Type B pancreatic cell (in vitro differentiated cells): Measurements from ENCODE around the gene MORC1. TPM values are rescaled to one million over a fixed set of nuclear protein-coding genes. Genes with fewer than 3 reads are reported as not detected.

Experiments
- DNase-seq: peaks from one replicate; pipeline ENCODE4 v3.0.0; 2021; ENCODE audit warnings: mixed read lengths; ENCODE audit not compliant: unreplicated experiment; ENCODE audit errors: extremely low spot score
- H3K27ac Mint-ChIP-seq: 2 replicates; pipeline ENCODE4 v1.8.0; 2021; ENCODE audit warnings: mild to moderate bottlenecking, mixed read lengths
- H3K27me3 Mint-ChIP-seq: 2 replicates; pipeline ENCODE4 v1.8.0; 2021; ENCODE audit warnings: mixed read lengths
- H3K36me3 Mint-ChIP-seq: 2 replicates; pipeline ENCODE4 v1.8.0; 2021; ENCODE audit warnings: mixed read lengths
- H3K4me1 Mint-ChIP-seq: one replicate; pipeline ENCODE4 v1.8.0; 2021; ENCODE audit warnings: mixed read lengths; ENCODE audit not compliant: unreplicated experiment
- H3K4me3 Mint-ChIP-seq: 2 replicates; pipeline ENCODE4 v1.8.0; 2021; ENCODE audit warnings: mild to moderate bottlenecking, mixed read lengths
- H3K9me3 Mint-ChIP-seq: 2 replicates; pipeline ENCODE4 v1.8.0; 2021; ENCODE audit warnings: mixed read lengths
- total RNA-seq: library from RNA; stranded (reverse); gene quantifications from 2 replicates; pipeline ENCODE4 v1.2.1, GENCODE V29; 2021; ENCODE audit warnings: low replicate concordance
- TF ChIP-seq, protein P1 (sequence below): fragments of 200-600 bp; sonication (generic); conservative IDR thresholded peaks from 2 replicates; pipeline ENCODE4 v1.5.0; 2021; ENCODE audit warnings: antibody characterized with exemption, mild to moderate bottlenecking

MORC1 gene
- total RNA-seq, 1 donor from 2014 or later, result not detected

DNA sequence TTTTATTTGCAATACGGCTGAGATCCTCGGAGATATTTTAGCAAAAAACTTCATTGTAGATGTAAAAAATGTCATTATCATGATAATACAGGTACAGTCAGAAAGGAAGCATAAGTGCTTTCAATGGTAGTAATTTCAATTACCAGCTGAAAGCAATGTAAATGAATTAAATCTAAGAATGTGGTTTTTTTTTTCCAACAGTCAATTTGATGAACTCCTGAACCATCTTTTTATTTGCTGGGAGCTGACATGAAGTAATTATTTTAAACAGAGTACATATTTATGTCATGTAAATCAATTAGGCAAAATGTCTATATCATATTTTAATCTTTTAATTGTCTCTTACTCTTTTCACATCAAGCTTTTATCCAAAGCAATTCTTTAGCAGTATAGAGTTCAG is 70.6 kb downstream of the MORC1 start:
- DNase-seq, result no peak
- Mint-ChIP-seq H3K36me3 (no peaks in the 10 kb centered on the region), H3K4me1 (no peaks in the 10 kb centered on the region), H3K27me3 (no peaks in the 10 kb centered on the region), H3K4me3 (no peak overlapping the region), H3K27ac (no peak overlapping the region), H3K9me3 (no peaks in the 10 kb centered on the region)
- TF ChIP-seq, protein P1, sequence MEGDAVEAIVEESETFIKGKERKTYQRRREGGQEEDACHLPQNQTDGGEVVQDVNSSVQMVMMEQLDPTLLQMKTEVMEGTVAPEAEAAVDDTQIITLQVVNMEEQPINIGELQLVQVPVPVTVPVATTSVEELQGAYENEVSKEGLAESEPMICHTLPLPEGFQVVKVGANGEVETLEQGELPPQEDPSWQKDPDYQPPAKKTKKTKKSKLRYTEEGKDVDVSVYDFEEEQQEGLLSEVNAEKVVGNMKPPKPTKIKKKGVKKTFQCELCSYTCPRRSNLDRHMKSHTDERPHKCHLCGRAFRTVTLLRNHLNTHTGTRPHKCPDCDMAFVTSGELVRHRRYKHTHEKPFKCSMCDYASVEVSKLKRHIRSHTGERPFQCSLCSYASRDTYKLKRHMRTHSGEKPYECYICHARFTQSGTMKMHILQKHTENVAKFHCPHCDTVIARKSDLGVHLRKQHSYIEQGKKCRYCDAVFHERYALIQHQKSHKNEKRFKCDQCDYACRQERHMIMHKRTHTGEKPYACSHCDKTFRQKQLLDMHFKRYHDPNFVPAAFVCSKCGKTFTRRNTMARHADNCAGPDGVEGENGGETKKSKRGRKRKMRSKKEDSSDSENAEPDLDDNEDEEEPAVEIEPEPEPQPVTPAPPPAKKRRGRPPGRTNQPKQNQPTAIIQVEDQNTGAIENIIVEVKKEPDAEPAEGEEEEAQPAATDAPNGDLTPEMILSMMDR, result no peak

DNA sequence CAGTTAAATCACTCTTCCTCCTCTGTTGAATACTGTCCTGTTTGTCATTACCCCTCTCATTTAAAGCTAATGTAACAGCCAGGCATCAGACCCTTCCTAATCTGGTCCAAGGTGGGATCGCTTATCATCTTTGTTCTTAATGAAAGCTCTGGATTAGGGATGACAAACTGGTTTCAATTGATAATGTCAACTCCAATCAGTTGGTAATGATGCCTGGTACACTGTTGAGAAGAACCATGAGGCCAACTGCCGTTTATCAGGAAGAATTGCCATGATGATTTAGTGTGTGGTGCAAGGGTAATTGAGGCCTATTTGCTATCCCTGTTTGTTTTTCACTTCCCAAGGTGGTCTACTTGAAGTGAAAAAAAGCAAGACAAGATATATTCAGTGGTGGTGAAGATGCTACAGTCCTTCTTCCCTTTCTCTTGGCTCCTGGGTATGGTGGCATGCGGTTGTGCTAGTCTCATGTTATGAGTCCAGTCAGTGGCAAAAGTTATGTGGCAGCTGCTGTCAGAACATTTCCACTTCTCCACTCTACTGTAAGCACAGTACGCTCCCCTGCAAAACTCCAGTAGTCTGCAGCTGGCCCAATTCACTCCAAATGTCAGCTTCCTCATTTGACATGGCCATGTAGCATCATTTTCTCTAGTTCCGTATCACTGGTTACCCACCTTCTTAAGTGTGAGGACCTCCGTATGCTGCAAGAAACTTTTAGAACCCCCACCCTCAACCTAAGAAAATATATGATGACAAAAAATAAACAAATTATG is 72.5 kb downstream of the MORC1 start:
- H3K9me3 Mint-ChIP-seq, result no peaks in the 10 kb centered on the region
- H3K27me3 Mint-ChIP-seq, result no peaks in the 10 kb centered on the region
- DNase-seq, result no peak
- no peaks in the 10 kb centered on the region for H3K4me1 Mint-ChIP-seq
- no peaks in the 10 kb centered on the region for H3K36me3 Mint-ChIP-seq
- H3K27ac Mint-ChIP-seq, result no peak overlapping the region
- TF ChIP-seq, protein P1, result no peak
- H3K4me3 Mint-ChIP-seq, result no peak overlapping the region

DNA sequence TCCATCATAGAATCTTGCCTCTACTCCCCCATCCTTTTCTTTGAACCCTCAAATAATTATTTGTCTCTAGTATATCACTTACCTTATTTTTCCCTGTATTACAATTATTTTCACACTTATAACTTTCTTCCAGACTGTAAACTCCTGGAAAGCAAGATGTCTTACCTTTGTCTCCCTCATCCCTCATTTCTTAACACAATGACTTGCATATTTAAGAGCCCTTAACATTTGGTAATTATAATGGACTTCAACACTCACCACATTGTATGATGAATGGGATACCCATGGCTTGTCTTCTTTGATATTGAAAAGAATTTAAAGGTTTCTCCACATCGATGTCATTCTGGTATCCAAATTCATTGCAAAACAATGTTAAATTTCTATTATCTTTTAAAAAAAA is 82.9 kb downstream of the MORC1 start:
- H3K4me1 Mint-ChIP-seq, result no peaks in the 10 kb centered on the region
- no peak overlapping the region for H3K4me3 Mint-ChIP-seq
- H3K36me3 Mint-ChIP-seq, result no peaks in the 10 kb centered on the region
- H3K27me3 Mint-ChIP-seq, result peaks cover 8% of the 10 kb centered on the region
- peaks cover 3% of the 10 kb centered on the region for H3K9me3 Mint-ChIP-seq
- TF ChIP-seq, protein P1, result no peak
- no peak overlapping the region for H3K27ac Mint-ChIP-seq
- no peak for DNase-seq

DNA sequence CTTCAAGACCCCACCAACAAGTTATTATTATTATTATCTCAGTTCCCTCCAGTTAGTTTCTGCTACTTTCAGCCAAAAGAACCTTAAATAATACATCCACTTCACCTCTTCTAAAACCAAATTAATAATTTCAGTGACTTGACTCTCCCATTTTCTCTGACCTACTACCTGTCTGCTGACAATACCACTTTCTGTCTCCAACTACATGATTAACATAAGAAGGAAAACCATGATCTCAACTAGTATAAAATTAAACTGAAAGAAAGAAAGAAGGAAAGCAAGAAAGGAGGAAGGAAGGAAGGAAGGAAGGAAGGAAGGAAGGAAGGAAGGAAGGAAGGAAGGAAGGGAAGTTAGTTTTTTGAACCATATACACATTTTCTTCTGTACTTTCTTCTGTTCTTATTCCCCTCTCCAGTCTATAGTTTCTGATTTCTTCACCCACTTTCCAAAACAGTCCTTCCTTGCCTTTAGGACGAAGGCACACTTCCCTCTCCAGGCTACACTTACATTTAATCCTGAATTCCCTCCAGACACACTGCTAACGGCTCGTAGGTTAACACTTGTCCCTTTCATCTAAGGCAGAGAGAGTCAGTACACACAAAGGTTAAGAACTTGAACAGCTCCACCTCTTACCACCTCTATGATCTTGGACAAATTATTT is 84.8 kb downstream of the MORC1 start:
- Mint-ChIP-seq H3K9me3 (no peaks in the 10 kb centered on the region), H3K27ac (no peak overlapping the region), H3K27me3 (peaks cover 11% of the 10 kb centered on the region), H3K4me3 (no peak overlapping the region), H3K4me1 (no peaks in the 10 kb centered on the region), H3K36me3 (no peaks in the 10 kb centered on the region)
- TF ChIP-seq, protein P1, result no peak
- DNase-seq, result no peak

DNA sequence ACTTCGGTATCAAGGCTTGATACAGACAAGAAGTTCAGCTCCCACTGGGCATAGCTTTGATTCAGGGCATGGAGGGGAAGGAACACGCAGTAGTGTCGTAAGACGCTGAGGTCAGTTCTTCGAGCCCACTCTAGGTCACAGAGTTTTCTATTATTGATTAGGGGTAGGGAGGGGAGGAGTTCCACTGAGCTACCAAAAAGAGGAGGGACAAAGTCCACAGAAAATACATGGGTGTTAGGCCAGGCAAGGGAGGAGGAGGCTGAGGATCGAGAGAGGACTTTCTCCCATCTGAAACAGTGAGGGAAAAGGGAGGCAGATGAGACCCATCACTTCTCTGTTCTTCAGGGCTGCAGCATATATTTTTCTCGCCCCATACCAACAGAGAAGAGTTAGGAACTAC is 89.2 kb downstream of the MORC1 start:
- TF ChIP-seq, protein P1, result no peak
- no peak for DNase-seq
- Mint-ChIP-seq H3K9me3 (no peaks in the 10 kb centered on the region), H3K4me1 (no peaks in the 10 kb centered on the region), H3K36me3 (no peaks in the 10 kb centered on the region), H3K27me3 (peaks cover 6% of the 10 kb centered on the region), H3K27ac (no peak overlapping the region), H3K4me3 (no peak overlapping the region)
